Activated CD8-positive, alpha-beta memory T cell treated with anti-CD3 and anti-CD28 coated beads, Interleukin-2, amount 10 ng/mL, durations not matched to agents 7 days and 5 days (primary cell): ENCODE results near the gene TOP1. TPM values are rescaled to one million over a fixed set of nuclear protein-coding genes. Genes with fewer than 3 reads are reported as not detected.
A peak's percentile ranks its signal among the peaks of the same experiment; 100 is the strongest.

Source experiments
- ATAC-seq: fragments of 150-1000 bp; cut with Tn5 transposase; one replicate; pipeline ENCODE4 v1.10.0; 2021; ENCODE audit warnings: moderate library complexity
- CTCF ChIA-PET: fragments of 350-600 bp; sonication (Branson Sonifier 250); formaldehyde crosslinking; loops from one replicate; lab custom pipeline; 2021; ENCODE audit warnings: antibody characterized with exemption; lab: Charles Lee
- DNase-seq: peaks from one replicate; pipeline ENCODE4 v3.0.0-alpha.2; 2020
- H3K27ac Mint-ChIP-seq: one replicate; pipeline ENCODE4 v1.8.0; 2021; ENCODE audit warnings: mild to moderate bottlenecking, mixed read lengths
- H3K27me3 Mint-ChIP-seq: one replicate; pipeline ENCODE4 v1.8.0; 2021; ENCODE audit warnings: mixed read lengths
- H3K36me3 Mint-ChIP-seq: one replicate; pipeline ENCODE4 v1.8.0; 2021; ENCODE audit warnings: mild to moderate bottlenecking, mixed read lengths
- H3K4me1 Mint-ChIP-seq: one replicate; pipeline ENCODE4 v1.8.0; 2021; ENCODE audit warnings: mixed read lengths
- H3K4me3 Mint-ChIP-seq: one replicate; pipeline ENCODE4 v1.8.0; 2021; ENCODE audit warnings: mild to moderate bottlenecking, moderate library complexity, mixed read lengths
- H3K9me3 Mint-ChIP-seq: one replicate; pipeline ENCODE4 v1.8.0; 2022; ENCODE audit warnings: low read depth, mixed read lengths
- total RNA-seq, 2 experiments: library from RNA; stranded (reverse); gene quantifications; one replicate each; pipeline ENCODE4 v1.2.3, GENCODE V29; 2021

Gene TOP1
- total RNA-seq, 2 experiments from 2014 or later: 73.1 to 89.0 TPM

DNA sequence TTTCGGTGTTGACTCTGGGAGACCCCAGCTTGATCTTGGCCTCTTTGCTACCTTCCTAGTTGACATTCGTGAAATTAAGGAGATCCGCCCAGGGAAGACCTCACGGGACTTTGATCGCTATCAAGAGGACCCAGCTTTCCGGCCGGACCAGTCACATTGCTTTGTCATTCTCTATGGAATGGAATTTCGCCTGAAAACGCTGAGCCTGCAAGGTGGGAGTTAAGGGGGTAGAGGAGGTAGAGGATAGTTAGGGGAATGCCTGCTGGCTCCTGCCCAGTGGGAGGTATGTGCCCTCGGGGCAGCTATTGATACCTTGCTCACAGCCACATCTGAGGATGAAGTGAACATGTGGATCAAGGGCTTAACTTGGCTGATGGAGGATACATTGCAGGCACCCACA lies 130.9 kb downstream of the TOP1 start:
- CTCF ChIA-PET: interaction anchor here (1.3 to 13.2 kb wide), 6 partner anchors 13 to 169 kb away, joined by 4 to 152 read pairs (median 18); partner anchors contain the start of gene PLCG1
- Mint-ChIP-seq H3K27me3 (no peaks in the 10 kb centered on the region), H3K9me3 (no peaks in the 10 kb centered on the region), H3K36me3 (peaks cover 57% of the 10 kb centered on the region), H3K27ac (peak overlapping the region; percentile 99), H3K4me1 (peaks cover 82% of the 10 kb centered on the region), H3K4me3 (no peak overlapping the region)
- no peak for DNase-seq
- ATAC-seq: no peak

DNA sequence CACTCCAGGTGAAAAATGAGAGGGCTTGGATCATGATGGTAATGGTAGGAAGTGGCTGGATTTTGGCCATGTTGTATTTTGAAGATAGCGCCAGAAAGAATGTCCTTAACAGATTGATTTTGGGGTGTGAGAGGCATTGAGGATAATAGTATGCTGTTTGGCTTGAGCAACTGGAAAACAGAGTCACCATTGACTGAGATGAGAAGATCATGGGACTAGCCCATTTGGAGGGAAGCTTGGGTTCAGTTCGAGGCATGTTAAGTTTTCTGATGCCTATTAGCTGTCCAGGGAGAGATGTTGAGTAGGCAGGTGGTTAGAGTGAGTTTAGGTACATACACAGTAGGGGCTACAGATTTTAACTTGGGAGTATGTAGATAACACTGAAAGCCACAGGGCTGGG lies 132.1 kb downstream of the TOP1 start:
- DNase-seq (no peak), ATAC-seq (no peak)
- H3K4me1 Mint-ChIP-seq: peaks cover 75% of the 10 kb centered on the region
- CTCF ChIA-PET: interaction anchor here (1.6 to 13.2 kb wide), 3 partner anchors 12 to 26 kb away, joined by 6 to 152 read pairs (median 114); partner anchors contain the start of gene PLCG1
- H3K27me3 Mint-ChIP-seq: no peaks in the 10 kb centered on the region
- peak overlapping the region; percentile 41 for H3K27ac Mint-ChIP-seq
- peaks cover 61% of the 10 kb centered on the region for H3K36me3 Mint-ChIP-seq
- H3K9me3 Mint-ChIP-seq: no peaks in the 10 kb centered on the region
- no peak overlapping the region for H3K4me3 Mint-ChIP-seq

GRCh38 chr20:41161886-41162285 lies 133.3 kb downstream of the TOP1 start:
- Mint-ChIP-seq H3K4me1 (peaks cover 75% of the 10 kb centered on the region), H3K9me3 (no peaks in the 10 kb centered on the region), H3K27ac (peak overlapping the region; percentile 62), H3K27me3 (no peaks in the 10 kb centered on the region), H3K36me3 (peaks cover 73% of the 10 kb centered on the region), H3K4me3 (no peak overlapping the region)
- DNase-seq (no peak), ATAC-seq (no peak)
- CTCF ChIA-PET: interaction anchor here (1.1 to 13.2 kb wide), 2 partner anchors 15 to 27 kb away, joined by 3 to 114 read pairs; no protein-coding TSS in a partner anchor

- CTCF ChIA-PET: interaction anchor here (1.1 kb wide), 1 partner anchor 14 kb away, joined by 3 read pairs; no protein-coding TSS in a partner anchor
- no peak for DNase-seq
- H3K4me3 Mint-ChIP-seq: no peak overlapping the region
- H3K4me1 Mint-ChIP-seq: peaks cover 75% of the 10 kb centered on the region
- H3K36me3 Mint-ChIP-seq: peaks cover 77% of the 10 kb centered on the region
- no peak overlapping the region for H3K27ac Mint-ChIP-seq
- no peak for ATAC-seq
- no peaks in the 10 kb centered on the region for H3K9me3 Mint-ChIP-seq
- no peaks in the 10 kb centered on the region for H3K27me3 Mint-ChIP-seq
Measured at GRCh38 chr20:41162396-41162795, 133.8 kb downstream of the TOP1 start.

DNA sequence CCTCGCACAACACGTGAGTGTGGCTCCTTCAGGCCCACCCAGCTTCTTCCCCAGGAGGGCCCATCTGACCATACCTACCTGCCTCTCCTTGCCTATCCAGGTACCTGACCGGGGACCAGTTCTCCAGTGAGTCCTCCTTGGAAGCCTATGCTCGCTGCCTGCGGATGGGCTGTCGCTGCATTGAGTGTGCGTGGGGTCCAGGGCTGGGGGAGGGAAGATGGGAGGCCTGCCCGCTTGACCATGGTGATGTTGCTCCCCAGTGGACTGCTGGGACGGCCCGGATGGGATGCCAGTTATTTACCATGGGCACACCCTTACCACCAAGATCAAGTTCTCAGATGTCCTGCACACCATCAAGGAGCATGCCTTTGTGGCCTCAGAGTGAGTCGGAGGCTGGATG lies 135.2 kb downstream of the TOP1 start:
- no peaks in the 10 kb centered on the region for H3K9me3 Mint-ChIP-seq
- H3K36me3 Mint-ChIP-seq: peaks cover 72% of the 10 kb centered on the region
- ATAC-seq (no peak), DNase-seq (no peak)
- peaks cover 69% of the 10 kb centered on the region for H3K4me1 Mint-ChIP-seq
- peak overlapping the region; percentile 20 for H3K27ac Mint-ChIP-seq
- no peak overlapping the region for H3K4me3 Mint-ChIP-seq
- CTCF ChIA-PET: interaction anchor here (1.0 to 1.2 kb wide), 1 partner anchor 9 kb away, joined by 3 to 6 read pairs; no protein-coding TSS in a partner anchor
- H3K27me3 Mint-ChIP-seq: no peaks in the 10 kb centered on the region

- H3K4me1 Mint-ChIP-seq: peaks cover 55% of the 10 kb centered on the region
- no peak overlapping the region for H3K4me3 Mint-ChIP-seq
- DNase-seq: no peak
- H3K36me3 Mint-ChIP-seq: peaks cover 73% of the 10 kb centered on the region
- H3K27ac Mint-ChIP-seq: no peak overlapping the region
- no peaks in the 10 kb centered on the region for H3K9me3 Mint-ChIP-seq
- CTCF ChIA-PET: interaction anchor here (0.8 to 1.2 kb wide), 2 partner anchors 8 to 30 kb away, joined by 4 to 6 read pairs; no protein-coding TSS in a partner anchor
- no peak for ATAC-seq
- H3K27me3 Mint-ChIP-seq: no peaks in the 10 kb centered on the region
Measured at GRCh38 chr20:41165001-41165882, 136.6 kb downstream of the TOP1 start.

DNA sequence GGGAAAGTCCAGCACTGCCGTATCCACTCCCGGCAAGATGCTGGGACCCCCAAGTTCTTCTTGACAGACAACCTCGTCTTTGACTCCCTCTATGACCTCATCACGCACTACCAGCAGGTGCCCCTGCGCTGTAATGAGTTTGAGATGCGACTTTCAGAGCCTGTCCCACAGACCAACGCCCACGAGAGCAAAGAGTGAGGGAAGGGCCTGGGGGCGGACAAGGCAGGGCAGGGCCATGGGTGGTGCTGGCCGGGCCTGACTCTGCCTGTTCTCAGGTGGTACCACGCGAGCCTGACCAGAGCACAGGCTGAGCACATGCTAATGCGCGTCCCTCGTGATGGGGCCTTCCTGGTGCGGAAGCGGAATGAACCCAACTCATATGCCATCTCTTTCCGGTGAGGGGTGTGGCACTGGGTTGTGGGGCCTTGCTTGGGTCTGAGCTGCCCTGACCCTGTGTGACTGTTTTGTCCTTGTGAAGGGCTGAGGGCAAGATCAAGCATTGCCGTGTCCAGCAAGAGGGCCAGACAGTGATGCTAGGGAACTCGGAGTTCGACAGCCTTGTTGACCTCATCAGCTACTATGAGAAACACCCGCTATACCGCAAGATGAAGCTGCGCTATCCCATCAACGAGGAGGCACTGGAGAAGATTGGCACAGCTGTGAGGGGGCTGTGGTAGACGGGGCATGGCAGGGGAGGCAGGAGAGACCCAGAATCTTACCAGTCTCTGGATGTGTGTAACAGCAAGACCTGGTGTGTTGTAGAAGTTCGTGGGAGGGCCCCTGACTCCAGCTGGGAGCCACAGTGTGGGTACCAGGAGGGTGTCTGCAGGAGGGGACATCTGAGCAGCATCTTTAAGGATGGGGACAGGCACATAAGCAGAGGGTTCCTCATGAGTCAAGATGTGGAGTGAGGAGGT lies 137.8 kb downstream of the TOP1 start:
- DNase-seq (no peak), ATAC-seq (no peak)

DNA sequence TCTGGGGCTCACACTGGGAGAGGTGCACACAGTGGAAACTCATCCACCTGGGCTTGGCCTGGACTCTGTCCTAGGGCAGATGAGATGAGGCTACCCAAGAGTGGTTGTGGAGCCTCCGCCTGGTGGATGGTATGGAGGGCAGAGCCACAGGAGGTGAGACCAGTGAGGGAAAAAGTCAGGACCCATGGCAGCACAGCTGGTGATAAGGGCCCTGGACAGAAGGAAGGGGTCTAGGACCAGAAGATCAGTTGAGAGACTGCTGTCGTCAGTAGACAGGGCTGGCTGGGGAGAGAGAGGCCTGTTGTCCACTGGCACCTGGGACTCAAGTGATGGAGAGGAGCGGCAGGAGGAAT lies 138.5 kb downstream of the TOP1 start:
- Mint-ChIP-seq H3K4me1 (peaks cover 47% of the 10 kb centered on the region), H3K36me3 (peaks cover 72% of the 10 kb centered on the region), H3K27me3 (no peaks in the 10 kb centered on the region), H3K4me3 (no peak overlapping the region), H3K27ac (peak overlapping the region; percentile 48), H3K9me3 (no peaks in the 10 kb centered on the region)
- DNase-seq: no peak
- CTCF ChIA-PET: interaction anchor here (0.8 to 3.6 kb wide), 5 partner anchors 8 to 31 kb away, joined by 3 to 12 read pairs (median 5); no protein-coding TSS in a partner anchor
- ATAC-seq: peak; percentile 22

More for the DNA sequence above, 137.8 kb downstream of the TOP1 start:
- Mint-ChIP-seq H3K9me3 (no peaks in the 10 kb centered on the region), H3K27ac (no peak overlapping the region), H3K4me1 (peaks cover 47% of the 10 kb centered on the region), H3K36me3 (peaks cover 71% of the 10 kb centered on the region), H3K4me3 (no peak overlapping the region), H3K27me3 (no peaks in the 10 kb centered on the region)
- CTCF ChIA-PET: interaction anchor here (0.8 to 3.6 kb wide), 4 partner anchors 8 to 31 kb away, joined by 3 to 12 read pairs (median 6); no protein-coding TSS in a partner anchor

GRCh38 chr20:41167481-41168253 lies 139.0 kb downstream of the TOP1 start:
- H3K27ac Mint-ChIP-seq: peak overlapping the region; percentile 48
- ATAC-seq (no peak), DNase-seq (no peak)
- no peaks in the 10 kb centered on the region for H3K9me3 Mint-ChIP-seq
- CTCF ChIA-PET: interaction anchor here (0.8 to 3.6 kb wide), 5 partner anchors 8 to 32 kb away, joined by 3 to 12 read pairs (median 5); no protein-coding TSS in a partner anchor
- H3K4me3 Mint-ChIP-seq: no peak overlapping the region
- H3K4me1 Mint-ChIP-seq: peaks cover 47% of the 10 kb centered on the region
- no peaks in the 10 kb centered on the region for H3K27me3 Mint-ChIP-seq
- peaks cover 70% of the 10 kb centered on the region for H3K36me3 Mint-ChIP-seq

- no peak for ATAC-seq
- CTCF ChIA-PET: interaction anchor here (3.6 kb wide), 1 partner anchor 33 kb away, joined by 12 read pairs; no protein-coding TSS in a partner anchor
- Mint-ChIP-seq H3K4me3 (no peak overlapping the region), H3K27ac (peak overlapping the region; percentile 13), H3K4me1 (peaks cover 44% of the 10 kb centered on the region), H3K36me3 (peaks cover 75% of the 10 kb centered on the region), H3K9me3 (no peaks in the 10 kb centered on the region), H3K27me3 (no peaks in the 10 kb centered on the region)
- no peak for DNase-seq
Measured at GRCh38 chr20:41168281-41169161, 139.9 kb downstream of the TOP1 start.

DNA sequence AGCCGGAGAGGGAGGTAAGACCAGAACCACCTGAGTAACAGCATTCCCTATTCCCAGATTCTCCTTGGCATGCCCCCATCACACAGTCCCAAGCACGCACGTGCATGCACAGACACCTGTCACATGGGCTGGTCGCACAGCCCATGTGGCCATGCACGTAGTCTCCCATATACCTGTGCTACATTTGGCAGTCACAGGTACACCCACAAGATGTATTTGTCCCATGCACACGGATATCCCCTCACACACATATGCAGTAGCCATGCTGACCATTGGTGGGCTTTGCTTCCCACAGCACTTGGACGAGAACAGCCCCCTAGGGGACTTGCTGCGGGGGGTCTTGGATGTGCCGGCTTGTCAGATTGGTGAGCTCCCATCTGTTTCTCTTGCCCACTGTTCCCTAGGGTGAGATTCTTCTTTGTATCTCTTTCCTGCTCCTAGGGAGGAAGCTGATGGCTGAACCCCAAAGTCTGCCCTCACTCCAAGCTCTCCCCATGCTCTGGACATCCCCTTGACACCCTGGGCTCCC lies 140.6 kb downstream of the TOP1 start:
- Mint-ChIP-seq H3K9me3 (no peaks in the 10 kb centered on the region), H3K27ac (no peak overlapping the region), H3K36me3 (peaks cover 72% of the 10 kb centered on the region), H3K27me3 (no peaks in the 10 kb centered on the region), H3K4me3 (no peak overlapping the region), H3K4me1 (peaks cover 40% of the 10 kb centered on the region)
- CTCF ChIA-PET: interaction anchor here (1.8 to 3.6 kb wide), 2 partner anchors 34 to 171 kb away, joined by 6 to 12 read pairs; partner anchors contain the start of gene LPIN3
- DNase-seq (no peak), ATAC-seq (no peak)
